GM19372 (cell line): ENCODE results near the gene GRIA4.
"Not testable (repeated sequence)": the region's sequence is repeated elsewhere in the genome, so short reads cannot be mapped to it uniquely, and the experiment has no call there.

Source experiments
- ATAC-seq: cut with Tn5 transposase; IDR thresholded peaks from one replicate; pipeline ENCODE4 v1.9.1; 2021; ENCODE audit warnings: mild to moderate bottlenecking, low read depth, moderate library complexity; ENCODE audit not compliant: unreplicated experiment

The GRIA4 gene

GRCh38 chr11:105852403-105852802, 242.5 kb downstream of the GRIA4 start:
- no peak for ATAC-seq

- ATAC-seq: no peak
These were observed 244.4 kb downstream of the GRIA4 start for GRCh38 chr11:105854269-105854668.

- no peak for ATAC-seq
These were observed 247.1 kb downstream of the GRIA4 start for GRCh38 chr11:105856954-105857353.

GRCh38 chr11:105857728-105858127, 247.9 kb downstream of the GRIA4 start:
- no peak for ATAC-seq

GRCh38 chr11:105858841-105859240, 249.0 kb downstream of the GRIA4 start:
- no peak for ATAC-seq

GRCh38 chr11:105860105-105860504, 250.2 kb downstream of the GRIA4 start:
- ATAC-seq: no peak

GRCh38 chr11:105861225-105861624, 251.4 kb downstream of the GRIA4 start:
- no peak for ATAC-seq

- peak; percentile 80 for ATAC-seq
These were observed 253.0 kb downstream of the GRIA4 start for GRCh38 chr11:105862736-105863367.

GRCh38 chr11:105863523-105863922, 253.7 kb downstream of the GRIA4 start:
- ATAC-seq: no peak

GRCh38 chr11:105867742-105868141, 257.9 kb downstream of the GRIA4 start:
- no peak for ATAC-seq

- ATAC-seq: no peak
These were observed 259.0 kb downstream of the GRIA4 start for GRCh38 chr11:105868762-105869285.

GRCh38 chr11:105870516-105871113, 260.7 kb downstream of the GRIA4 start:
- no peak for ATAC-seq

GRCh38 chr11:105878510-105878909, 268.6 kb downstream of the GRIA4 start:
- no peak for ATAC-seq

GRCh38 chr11:105878927-105879326, 269.1 kb downstream of the GRIA4 start:
- not testable (repeated sequence) for ATAC-seq

- no peak for ATAC-seq
These were observed 271.2 kb downstream of the GRIA4 start for GRCh38 chr11:105881027-105881426.

GRCh38 chr11:105884436-105884835, 274.6 kb downstream of the GRIA4 start:
- ATAC-seq: no peak

- no peak for ATAC-seq
These were observed 281.8 kb downstream of the GRIA4 start for GRCh38 chr11:105891685-105892084.

GRCh38 chr11:105897161-105897560, 287.3 kb downstream of the GRIA4 start:
- no peak for ATAC-seq

GRCh38 chr11:105899772-105900171, 289.9 kb downstream of the GRIA4 start:
- no peak for ATAC-seq

GRCh38 chr11:105900515-105901035, 290.7 kb downstream of the GRIA4 start:
- no peak for ATAC-seq

GRCh38 chr11:105903113-105903512, 293.2 kb downstream of the GRIA4 start:
- no peak for ATAC-seq

- ATAC-seq: no peak
These were observed 296.6 kb downstream of the GRIA4 start for GRCh38 chr11:105906517-105906916.
